Thoracic aorta (tissue), 2 donors: ENCODE results near the gene HOXC9. TPM values are rescaled to one million over a fixed set of nuclear protein-coding genes. Genes with fewer than 3 reads are reported as not detected.

Experiments
- ATAC-seq: fragments of 150-250 bp; one replicate; pipeline ENCODE4 v1.8.0; 2017; ENCODE audit warnings: low read depth; ENCODE audit not compliant: insufficient number of reproducible peaks, low FRiP score
- DNase-seq: peaks from one replicate; pipeline ENCODE4 v3.0.0-alpha.2; 2020; ENCODE audit warnings: low spot score
- H3K27ac ChIP-seq, 2 donors: fragments of 200-600 bp; sonication (generic); 1 replicate in 1 of 2; 2 replicates in 1 of 2; pipeline ENCODE4 v1.5.1; 2016; ENCODE audit warnings: mild to moderate bottlenecking in 2 of 2, moderate library complexity in 2 of 2
- H3K27me3 ChIP-seq: fragments of 200-600 bp; sonication (generic); replicated peaks from 2 replicates; pipeline ENCODE4 v1.6.0; 2016; ENCODE audit warnings: mild to moderate bottlenecking; ENCODE audit not compliant: insufficient read depth
- H3K36me3 ChIP-seq: fragments of 200-600 bp; sonication (generic); one replicate; pipeline ENCODE4 v1.5.1; 2016
- H3K4me1 ChIP-seq, 2 donors: fragments of 200-600 bp; sonication (generic); 1 replicate in 1 of 2; 2 replicates in 1 of 2; pipeline versions ENCODE4 v1.5.1 to v1.6.0; 2016; ENCODE audit warnings: low read depth in 2 of 2, mild to moderate bottlenecking in 1 of 2; ENCODE audit not compliant: control insufficient read depth in 1 of 2
- H3K4me3 ChIP-seq: fragments of 200-600 bp; sonication (generic); 2 replicates; pipeline ENCODE4 v1.5.1; 2016; ENCODE audit warnings: mild to moderate bottlenecking
- H3K9me3 ChIP-seq: fragments of 200-600 bp; sonication (generic); 2 replicates; pipeline ENCODE4 v1.5.1; 2016
- CTCF ChIP-seq: fragments of 200-600 bp; sonication (generic); IDR thresholded peaks from one replicate; pipeline ENCODE4 v1.5.1; 2019; ENCODE audit warnings: antibody characterized with exemption
- total RNA-seq, 2 donors: library from RNA; depleted of rRNA; stranded (reverse); fragments of >200 nt; gene quantifications; one replicate each; pipeline versions ENCODE4 v1.1.0 to v1.2.3, GENCODE V29; 2016

The HOXC9 gene
- total RNA-seq, 2 donors from 2014 or later = not detected

- no peak for TF ChIP-seq CTCF
- no peaks in the 10 kb centered on the region for H3K36me3 ChIP-seq
- ATAC-seq (no peak), DNase-seq (no peak)
- H3K4me1 ChIP-seq = peaks cover 15 to 19% of the 10 kb centered on the region in 2 donors
- H3K27ac ChIP-seq = no peak overlapping the region
- peaks cover 55% of the 10 kb centered on the region for H3K27me3 ChIP-seq
- no peak overlapping the region for H3K4me3 ChIP-seq
- no peaks in the 10 kb centered on the region for H3K9me3 ChIP-seq
These were observed 15.9 kb upstream of the HOXC9 start for GRCh38 chr12:53983950-53984572.

GRCh38 chr12:53984901-53985691 is 14.9 kb upstream of the HOXC9 start, which contains the start of gene HOXC10:
HOXC10 (plus strand) TSS chr12:53985146; CDS start chr12:53985260, 114 bp downstream.
- Histone ChIP-seq H3K36me3 (no peaks in the 10 kb centered on the region), H3K4me1 (peaks cover 15 to 25% of the 10 kb centered on the region in 2 donors), H3K4me3 (peak within 1 kb of the TSS; percentile 68), H3K27me3 (peaks cover 65% of the 10 kb centered on the region), H3K27ac (peak within 1 kb of the TSS in 1 of 2 donors; percentile 33), H3K9me3 (no peaks in the 10 kb centered on the region)
- DNase-seq = peak; percentile 63
- no peak for ATAC-seq
- peak; percentile 74 for TF ChIP-seq CTCF

GRCh38 chr12:53985692-53985993 is 14.3 kb upstream of the HOXC9 start:
- Histone ChIP-seq H3K36me3 (no peaks in the 10 kb centered on the region), H3K27ac (peak overlapping the region in 1 of 2 donors; percentile 8), H3K4me3 (peak overlapping the region; percentile 68), H3K4me1 (peaks cover 15 to 27% of the 10 kb centered on the region in 2 donors), H3K27me3 (peaks cover 71% of the 10 kb centered on the region), H3K9me3 (no peaks in the 10 kb centered on the region)
- no peak for DNase-seq
- TF ChIP-seq CTCF = no peak
- no peak for ATAC-seq

- Histone ChIP-seq H3K9me3 (no peaks in the 10 kb centered on the region), H3K27ac (peak overlapping the region in 1 of 2 donors; percentile 33), H3K27me3 (peaks cover 73% of the 10 kb centered on the region), H3K4me1 (peaks cover 15 to 32% of the 10 kb centered on the region in 2 donors), H3K36me3 (no peaks in the 10 kb centered on the region), H3K4me3 (peak overlapping the region; percentile 68)
- TF ChIP-seq CTCF = no peak
- ATAC-seq (no peak), DNase-seq (no peak)
These were observed 13.8 kb upstream of the HOXC9 start for GRCh38 chr12:53985994-53986685.
